Muscle layer of duodenum (tissue), 2 donors: ENCODE results near the gene AASDHPPT.
A peak's percentile ranks its signal among the peaks of the same experiment; 100 is the strongest.
"Not testable (repeated sequence)": the region's sequence is repeated elsewhere in the genome, so short reads cannot be mapped to it uniquely, and the experiment has no call there.

Source experiments
- H3K27ac ChIP-seq: one replicate; pipeline ENCODE4 v1.7.0; 2013; ENCODE audit warnings: mild to moderate bottlenecking, low read length
- H3K27me3 ChIP-seq: one replicate; pipeline ENCODE4 v1.7.0; 2013; ENCODE audit warnings: low read depth, mild to moderate bottlenecking, control low read depth, low read length
- H3K36me3 ChIP-seq, 2 donors: one replicate each; pipeline ENCODE4 v1.7.0; 2013; ENCODE audit warnings: low read length in 2 of 2, control low read depth in 1 of 2, mild to moderate bottlenecking in 1 of 2; ENCODE audit not compliant: insufficient read depth in 2 of 2, control insufficient read depth in 1 of 2
- H3K4me1 ChIP-seq, 2 donors: one replicate each; pipeline ENCODE4 v1.7.0; 2013; ENCODE audit warnings: low read length in 2 of 2, mild to moderate bottlenecking in 2 of 2, control low read depth in 1 of 2, moderate library complexity in 1 of 2; ENCODE audit not compliant: insufficient read depth in 2 of 2, control insufficient read depth in 1 of 2
- H3K4me3 ChIP-seq, 2 donors: one replicate each; pipeline ENCODE4 v1.7.0; 2013; ENCODE audit warnings: low read length in 2 of 2, low read depth in 1 of 2, mild to moderate bottlenecking in 1 of 2
- H3K9me3 ChIP-seq, 2 donors: one replicate each; pipeline ENCODE4 v1.7.0; 2013; ENCODE audit warnings: low read length in 2 of 2, control low read depth in 1 of 2, mild to moderate bottlenecking in 1 of 2; ENCODE audit not compliant: control insufficient read depth in 1 of 2
- donor health status: healthy.

Gene AASDHPPT, protein sequence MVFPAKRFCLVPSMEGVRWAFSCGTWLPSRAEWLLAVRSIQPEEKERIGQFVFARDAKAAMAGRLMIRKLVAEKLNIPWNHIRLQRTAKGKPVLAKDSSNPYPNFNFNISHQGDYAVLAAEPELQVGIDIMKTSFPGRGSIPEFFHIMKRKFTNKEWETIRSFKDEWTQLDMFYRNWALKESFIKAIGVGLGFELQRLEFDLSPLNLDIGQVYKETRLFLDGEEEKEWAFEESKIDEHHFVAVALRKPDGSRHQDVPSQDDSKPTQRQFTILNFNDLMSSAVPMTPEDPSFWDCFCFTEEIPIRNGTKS

DNA sequence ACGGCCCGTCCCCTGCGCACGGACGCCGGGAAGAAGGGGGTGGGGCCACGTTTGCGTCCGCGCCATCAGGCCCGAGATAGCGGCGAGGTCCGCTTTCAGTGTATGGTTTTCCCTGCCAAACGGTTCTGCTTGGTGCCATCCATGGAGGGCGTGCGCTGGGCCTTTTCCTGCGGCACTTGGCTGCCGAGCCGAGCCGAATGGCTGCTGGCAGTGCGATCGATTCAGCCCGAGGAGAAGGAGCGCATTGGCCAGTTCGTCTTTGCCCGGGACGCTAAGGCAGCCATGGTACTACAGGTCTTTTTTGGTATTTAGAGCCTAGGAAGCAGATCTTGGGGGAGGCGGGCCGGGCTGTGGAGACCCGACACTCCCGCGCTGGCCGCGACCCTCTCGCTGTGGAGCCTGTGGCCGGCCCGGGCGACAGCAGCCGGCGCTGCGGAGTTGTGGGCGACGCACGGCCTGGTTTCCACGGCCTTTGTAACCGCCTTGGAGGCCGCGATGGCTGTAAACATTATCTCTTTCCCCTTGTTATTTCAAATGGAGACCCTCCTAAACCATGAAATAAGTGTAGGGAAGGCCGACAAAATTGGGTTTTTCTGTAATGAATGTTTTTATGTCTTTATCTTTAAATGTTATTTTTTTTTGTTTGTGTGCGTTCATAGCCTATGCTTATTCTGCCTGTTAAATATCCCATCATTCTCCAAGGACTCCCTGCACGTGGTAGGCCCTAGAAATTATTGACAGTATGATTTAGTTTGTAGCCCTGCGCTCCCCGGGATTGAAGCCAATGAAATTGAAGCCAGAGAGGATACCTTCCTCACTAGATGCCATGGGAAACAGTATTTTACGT lies at the start of gene AASDHPPT:
Gene AASDHPPT, plus strand, starts transcription at position 54 of the 847 bp plus-strand sequence. Its CDS starts 49 bp downstream, at position 103.
- peaks cover 3 to 41% of the 10 kb centered on the region in 2 donors for H3K4me1 ChIP-seq

DNA sequence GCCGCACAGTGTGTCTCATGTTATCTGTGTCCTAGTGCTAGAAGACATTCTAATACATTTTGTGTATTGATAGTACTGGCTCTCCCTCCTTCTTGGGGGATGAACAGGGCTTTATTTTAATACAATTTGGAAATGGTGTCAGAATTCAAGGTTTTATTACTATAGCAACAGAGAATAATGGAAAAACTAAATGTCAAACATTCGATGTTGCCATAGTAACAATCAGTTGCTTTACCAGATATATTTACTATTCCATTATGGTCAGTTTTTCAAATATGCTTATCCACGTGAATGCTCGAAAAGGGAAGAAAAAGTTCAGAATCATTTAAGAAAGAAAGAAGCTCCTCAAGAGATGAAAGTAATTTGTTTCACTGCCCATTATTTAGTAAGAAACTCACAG lies 46.9 kb upstream of the AASDHPPT start:
- no peaks in the 10 kb centered on the region for H3K4me1 ChIP-seq
- H3K27ac ChIP-seq, result no peak overlapping the region
- no peaks in the 10 kb centered on the region for H3K36me3 ChIP-seq
- no peaks in the 10 kb centered on the region for H3K27me3 ChIP-seq
- H3K9me3 ChIP-seq, result no peaks in the 10 kb centered on the region
- H3K4me3 ChIP-seq, result no peak overlapping the region

More for the DNA sequence above, at the start of gene AASDHPPT:
- peak within 1 kb of the TSS; percentile 83 to 88 for H3K4me3 ChIP-seq
- H3K9me3 ChIP-seq, result no peaks in the 10 kb centered on the region
- no peaks in the 10 kb centered on the region for H3K27me3 ChIP-seq
- peak within 1 kb of the TSS; percentile 93 for H3K27ac ChIP-seq
- peaks cover 17 to 24% of the 10 kb centered on the region in 2 donors for H3K36me3 ChIP-seq

DNA sequence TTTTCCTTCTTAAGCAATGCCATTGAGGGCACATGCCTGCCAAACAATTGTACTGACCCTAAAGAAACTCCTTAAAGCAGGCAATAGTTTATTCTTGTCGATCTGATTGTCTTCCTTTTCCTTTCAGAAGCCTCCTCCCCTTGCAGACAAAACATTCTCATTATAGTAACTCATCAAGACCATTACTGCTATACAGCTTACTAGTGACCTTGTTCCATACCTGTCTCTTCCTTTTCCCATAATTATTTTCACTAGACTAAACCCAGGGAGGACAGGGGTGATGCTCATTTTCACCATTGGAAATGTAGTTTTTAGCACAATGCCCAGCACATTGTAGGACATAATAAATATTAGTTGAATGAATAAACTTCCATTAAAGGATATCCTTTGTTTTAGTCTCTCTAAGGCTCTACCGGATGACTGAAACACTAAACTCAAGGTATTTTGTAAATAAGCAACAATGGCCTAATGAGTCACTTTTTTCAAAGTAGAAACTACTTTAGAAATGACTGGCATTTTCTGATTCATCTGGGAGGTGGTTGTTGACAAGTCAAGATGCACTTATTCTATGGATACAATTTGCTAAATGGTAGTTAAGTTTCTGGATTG lies 46.2 kb upstream of the AASDHPPT start:
- H3K27ac ChIP-seq, result no peak overlapping the region
- H3K4me1 ChIP-seq, result no peaks in the 10 kb centered on the region
- H3K4me3 ChIP-seq, result no peak overlapping the region
- H3K27me3 ChIP-seq, result no peaks in the 10 kb centered on the region
- H3K36me3 ChIP-seq, result no peaks in the 10 kb centered on the region
- no peaks in the 10 kb centered on the region for H3K9me3 ChIP-seq

DNA sequence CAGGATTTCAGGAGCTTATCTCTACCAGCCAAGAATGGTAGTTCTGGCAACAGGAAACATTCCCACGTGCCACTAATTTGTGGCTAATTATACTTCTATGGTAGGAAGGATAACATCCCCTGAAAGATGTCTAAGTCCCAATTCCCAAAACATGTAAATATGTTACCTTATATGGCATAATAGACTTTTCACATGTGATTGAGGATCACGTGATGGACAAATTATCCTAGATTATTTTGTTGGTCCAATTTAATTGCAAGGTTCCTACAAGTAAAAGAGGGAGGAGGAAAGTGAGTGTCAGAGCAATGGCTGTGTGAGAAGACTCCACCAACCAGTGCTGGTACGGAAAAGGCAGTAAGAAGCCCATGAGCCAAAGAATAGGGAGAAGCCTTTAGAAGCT lies 45.5 kb upstream of the AASDHPPT start:
- H3K27ac ChIP-seq, result no peak overlapping the region
- H3K4me1 ChIP-seq, result no peaks in the 10 kb centered on the region
- H3K27me3 ChIP-seq, result no peaks in the 10 kb centered on the region
- H3K4me3 ChIP-seq, result no peak overlapping the region
- no peaks in the 10 kb centered on the region for H3K36me3 ChIP-seq
- no peaks in the 10 kb centered on the region for H3K9me3 ChIP-seq

GRCh38 chr11:106032861-106033260 lies 44.6 kb upstream of the AASDHPPT start:
- Histone ChIP-seq H3K4me1 (no peaks in the 10 kb centered on the region), H3K9me3 (no peaks in the 10 kb centered on the region), H3K36me3 (no peaks in the 10 kb centered on the region), H3K27me3 (no peaks in the 10 kb centered on the region), H3K27ac (no peak overlapping the region), H3K4me3 (no peak overlapping the region)

DNA sequence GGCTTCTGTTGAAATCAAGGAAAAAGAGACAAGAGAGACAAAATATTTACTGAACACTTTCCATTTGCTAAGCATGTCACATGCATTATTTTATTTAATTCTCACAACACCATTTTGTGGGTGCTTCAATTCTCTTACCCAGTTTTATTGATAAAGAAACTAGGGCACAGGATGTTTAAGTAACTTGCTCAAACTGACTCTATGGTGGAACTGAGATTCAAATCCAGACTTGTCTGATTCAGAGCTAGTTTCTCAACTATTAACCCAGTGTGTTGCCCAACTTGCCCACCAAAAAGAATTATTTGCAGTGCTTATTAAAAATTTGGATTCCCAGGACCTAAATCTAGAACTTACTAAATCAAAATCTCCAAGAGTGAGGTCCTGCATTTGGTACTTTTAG lies 33.9 kb upstream of the AASDHPPT start:
- no peaks in the 10 kb centered on the region for H3K36me3 ChIP-seq
- H3K4me1 ChIP-seq, result no peaks in the 10 kb centered on the region
- no peak overlapping the region for H3K27ac ChIP-seq
- no peak overlapping the region for H3K4me3 ChIP-seq
- H3K27me3 ChIP-seq, result no peaks in the 10 kb centered on the region
- H3K9me3 ChIP-seq, result no peaks in the 10 kb centered on the region

- Histone ChIP-seq H3K9me3 (no peaks in the 10 kb centered on the region), H3K27ac (no peak overlapping the region), H3K4me1 (no peaks in the 10 kb centered on the region), H3K4me3 (no peak overlapping the region), H3K36me3 (no peaks in the 10 kb centered on the region), H3K27me3 (no peaks in the 10 kb centered on the region)
Measured at GRCh38 chr11:106047631-106048030, 29.8 kb upstream of the AASDHPPT start.

GRCh38 chr11:106049727-106050476 lies 27.6 kb upstream of the AASDHPPT start:
- H3K4me1 ChIP-seq, result no peaks in the 10 kb centered on the region
- H3K4me3 ChIP-seq, result no peak overlapping the region
- H3K27me3 ChIP-seq, result no peaks in the 10 kb centered on the region
- H3K9me3 ChIP-seq, result no peaks in the 10 kb centered on the region
- H3K27ac ChIP-seq, result no peak overlapping the region
- H3K36me3 ChIP-seq, result no peaks in the 10 kb centered on the region

DNA sequence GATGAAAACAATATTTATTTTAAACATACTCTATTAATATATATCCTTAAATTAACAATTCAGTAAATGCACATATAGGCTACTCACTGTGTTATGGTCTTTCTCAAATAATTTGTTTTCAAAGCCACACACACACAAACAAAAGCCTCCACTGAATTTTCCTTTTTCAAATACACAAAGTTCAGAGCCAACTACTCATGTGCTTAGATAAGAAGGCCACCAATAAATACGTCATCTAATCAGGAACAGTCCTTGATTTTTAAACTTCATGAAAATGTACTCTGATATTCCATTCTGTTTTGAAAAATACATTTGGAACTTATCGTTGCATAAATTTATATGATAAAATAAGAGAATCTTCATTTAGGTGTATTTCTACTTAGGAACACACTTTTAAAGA lies 26.4 kb upstream of the AASDHPPT start:
- H3K4me1 ChIP-seq, result no peaks in the 10 kb centered on the region
- H3K27ac ChIP-seq, result no peak overlapping the region
- no peak overlapping the region for H3K4me3 ChIP-seq
- no peaks in the 10 kb centered on the region for H3K27me3 ChIP-seq
- H3K9me3 ChIP-seq, result no peaks in the 10 kb centered on the region
- H3K36me3 ChIP-seq, result no peaks in the 10 kb centered on the region

DNA sequence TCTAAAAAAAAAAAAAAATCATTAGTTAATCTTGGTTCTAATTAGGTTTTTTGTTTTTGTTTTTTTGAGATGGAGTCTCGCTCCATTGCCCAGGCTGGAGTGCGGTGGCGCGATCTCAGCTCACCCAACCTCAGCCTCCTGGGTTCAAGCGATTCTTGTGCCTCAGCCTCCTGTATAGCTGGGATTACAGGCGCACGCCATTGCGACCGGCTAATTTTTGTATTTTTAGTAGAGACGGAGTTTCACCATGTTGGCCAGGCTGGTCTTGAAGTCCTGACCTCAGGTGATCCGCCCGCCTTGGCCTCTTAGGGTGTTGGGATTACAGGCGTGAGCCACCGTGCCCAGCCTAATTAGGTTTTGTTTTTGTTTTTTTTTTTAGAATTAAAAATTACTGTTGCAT lies 19.1 kb upstream of the AASDHPPT start:
- not testable (repeated sequence) for H3K36me3 ChIP-seq, H3K9me3 ChIP-seq, H3K4me1 ChIP-seq, H3K27ac ChIP-seq, H3K4me3 ChIP-seq, H3K27me3 ChIP-seq

DNA sequence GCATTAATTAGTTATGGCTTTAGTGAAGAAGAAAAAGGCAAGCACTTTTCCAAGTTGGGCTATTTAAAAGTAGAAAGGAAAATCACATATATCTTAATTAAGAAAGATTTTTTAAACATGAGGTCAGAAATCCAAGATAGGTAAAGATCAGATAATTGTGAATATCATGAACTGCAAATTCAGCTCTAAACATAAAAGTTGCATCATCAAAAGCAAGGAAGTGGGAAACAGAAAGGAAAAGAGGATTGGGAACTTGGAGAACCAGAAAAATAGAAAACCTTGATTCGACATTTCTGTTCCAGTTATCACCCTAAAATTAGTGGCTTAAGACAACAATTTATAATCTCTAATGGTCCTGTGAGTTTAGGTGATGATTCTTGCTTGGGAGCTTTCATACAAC lies 17.8 kb upstream of the AASDHPPT start:
- no peaks in the 10 kb centered on the region for H3K9me3 ChIP-seq
- no peak overlapping the region for H3K27ac ChIP-seq
- H3K27me3 ChIP-seq, result no peaks in the 10 kb centered on the region
- H3K4me3 ChIP-seq, result no peak overlapping the region
- H3K36me3 ChIP-seq, result no peaks in the 10 kb centered on the region
- H3K4me1 ChIP-seq, result no peaks in the 10 kb centered on the region
